Omental fat pad (tissue), 4 donors: ENCODE measurements around the gene CLIC2. TPM values are rescaled to one million over a fixed set of nuclear protein-coding genes. Genes with fewer than 3 reads are reported as not detected.
"Not testable (repeated sequence)": the region's sequence is repeated elsewhere in the genome, so short reads cannot be mapped to it uniquely, and the experiment has no call there.

Experiments
- ATAC-seq: fragments of 150-250 bp; one replicate; pipeline ENCODE4 v1.9.1; 2016; ENCODE audit warnings: mild to moderate bottlenecking, moderate library complexity; ENCODE audit not compliant: low FRiP score
- DNase-seq: peaks from one replicate; pipeline ENCODE4 v3.0.0-alpha.2; 2019; ENCODE audit warnings: low spot score
- total RNA-seq, 4 donors: library from RNA; depleted of rRNA; stranded (reverse); fragments of >200 nt; gene quantifications; one replicate each; pipeline ENCODE4 v1.1.0, GENCODE V29; 2016
- TF ChIP-seq, protein P1 (sequence below), 3 donors: fragments of 450-650 bp; IDR thresholded peaks; one replicate each; pipeline ENCODE4 v1.5.1; 2016 to 2017; ENCODE audit warnings: antibody characterized with exemption in 3 of 3, mild to moderate bottlenecking in 3 of 3, moderate library complexity in 2 of 3

CLIC2 gene
- total RNA-seq, 4 donors from 2014 or later = 17.2 to 61.8 (median 17.4) TPM

DNA sequence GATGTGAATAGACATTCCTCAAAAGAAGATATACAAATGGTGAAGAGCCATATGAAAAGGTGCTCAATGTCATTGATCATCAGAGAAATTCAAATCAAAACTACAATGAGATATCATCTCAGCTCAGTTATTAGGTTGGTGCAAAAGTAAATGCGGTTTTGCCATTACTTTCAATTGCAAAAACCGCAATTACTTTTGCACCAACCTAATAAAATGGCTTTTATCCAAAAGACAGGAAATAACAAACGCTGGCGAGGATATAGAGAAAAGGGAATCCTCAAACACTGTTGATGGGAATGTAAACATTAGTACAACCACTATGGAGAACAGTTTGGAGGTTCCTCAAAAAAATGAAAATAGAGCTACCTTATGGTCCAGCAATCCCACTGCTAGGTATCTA is 5.1 kb downstream of the CLIC2 start:
- no peak for ATAC-seq
- TF ChIP-seq, protein P1, sequence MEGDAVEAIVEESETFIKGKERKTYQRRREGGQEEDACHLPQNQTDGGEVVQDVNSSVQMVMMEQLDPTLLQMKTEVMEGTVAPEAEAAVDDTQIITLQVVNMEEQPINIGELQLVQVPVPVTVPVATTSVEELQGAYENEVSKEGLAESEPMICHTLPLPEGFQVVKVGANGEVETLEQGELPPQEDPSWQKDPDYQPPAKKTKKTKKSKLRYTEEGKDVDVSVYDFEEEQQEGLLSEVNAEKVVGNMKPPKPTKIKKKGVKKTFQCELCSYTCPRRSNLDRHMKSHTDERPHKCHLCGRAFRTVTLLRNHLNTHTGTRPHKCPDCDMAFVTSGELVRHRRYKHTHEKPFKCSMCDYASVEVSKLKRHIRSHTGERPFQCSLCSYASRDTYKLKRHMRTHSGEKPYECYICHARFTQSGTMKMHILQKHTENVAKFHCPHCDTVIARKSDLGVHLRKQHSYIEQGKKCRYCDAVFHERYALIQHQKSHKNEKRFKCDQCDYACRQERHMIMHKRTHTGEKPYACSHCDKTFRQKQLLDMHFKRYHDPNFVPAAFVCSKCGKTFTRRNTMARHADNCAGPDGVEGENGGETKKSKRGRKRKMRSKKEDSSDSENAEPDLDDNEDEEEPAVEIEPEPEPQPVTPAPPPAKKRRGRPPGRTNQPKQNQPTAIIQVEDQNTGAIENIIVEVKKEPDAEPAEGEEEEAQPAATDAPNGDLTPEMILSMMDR (IDR thresholded peaks at IDR 0.05) = no peak
- no peak for DNase-seq

DNA sequence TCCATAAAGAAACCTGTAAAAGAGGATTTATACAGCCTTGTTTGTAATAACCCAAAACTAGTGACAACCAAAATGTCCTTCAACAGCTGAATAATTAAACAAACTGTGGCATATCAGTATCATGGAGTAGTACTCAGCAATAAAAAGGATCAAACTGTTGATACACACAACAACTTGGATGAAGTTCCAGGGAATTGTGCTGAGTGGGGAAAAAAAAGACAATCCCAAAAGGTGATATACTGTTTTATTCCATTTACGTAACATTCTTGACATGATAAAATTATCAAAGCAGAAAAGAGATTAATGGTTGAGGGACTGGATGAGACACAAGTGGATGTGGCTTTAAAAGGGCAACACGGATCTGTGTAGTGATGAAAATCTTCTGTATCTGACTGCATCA is 7.8 kb downstream of the CLIC2 start:
- ATAC-seq (no peak), DNase-seq (no peak)
- TF ChIP-seq, protein P1 (IDR thresholded peaks at IDR 0.05) = no peak

DNA sequence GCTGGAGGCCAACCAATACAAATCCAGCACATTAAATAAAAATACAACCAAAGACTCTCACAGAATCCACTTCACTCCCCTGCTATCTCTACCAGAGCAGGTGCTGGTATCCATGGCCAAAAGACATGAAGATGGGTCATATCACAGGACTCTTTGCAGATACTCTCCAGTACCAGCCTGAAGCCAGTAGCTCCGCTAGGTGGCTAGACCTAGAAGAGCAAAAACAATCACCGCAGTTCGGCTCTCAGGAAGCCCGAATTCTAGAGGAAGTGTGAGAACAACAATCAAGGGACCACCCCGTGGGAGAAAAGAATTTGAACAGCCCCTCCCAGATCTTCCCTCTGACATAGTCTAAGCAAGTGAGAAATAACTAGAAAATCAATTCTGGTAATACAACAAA is 20.2 kb downstream of the CLIC2 start:
- no peak for ATAC-seq
- DNase-seq = no peak
- TF ChIP-seq, protein P1 (IDR thresholded peaks at IDR 0.05) = no peak

DNA sequence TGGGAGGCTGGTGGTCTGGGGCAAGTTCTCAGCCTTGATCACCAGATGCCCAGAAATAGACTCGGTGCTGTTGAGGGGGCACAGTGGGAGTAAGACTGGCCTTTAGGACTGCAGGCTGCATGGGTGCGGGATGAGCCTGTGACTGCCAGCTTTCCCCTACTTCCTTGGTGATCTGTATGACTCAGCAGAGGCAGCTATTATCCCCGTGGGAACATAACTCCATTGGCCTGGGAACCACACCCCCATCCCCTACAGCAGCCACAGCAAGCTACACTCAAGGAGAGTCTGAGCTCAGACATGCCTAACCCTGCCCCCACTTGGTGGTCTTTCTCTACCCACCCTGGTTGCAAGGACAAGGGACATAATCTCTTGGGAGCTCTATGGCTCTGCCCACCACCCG is 20.6 kb downstream of the CLIC2 start:
- no peak for DNase-seq
- TF ChIP-seq, protein P1 (IDR thresholded peaks at IDR 0.05) = no peak
- ATAC-seq = no peak

DNA sequence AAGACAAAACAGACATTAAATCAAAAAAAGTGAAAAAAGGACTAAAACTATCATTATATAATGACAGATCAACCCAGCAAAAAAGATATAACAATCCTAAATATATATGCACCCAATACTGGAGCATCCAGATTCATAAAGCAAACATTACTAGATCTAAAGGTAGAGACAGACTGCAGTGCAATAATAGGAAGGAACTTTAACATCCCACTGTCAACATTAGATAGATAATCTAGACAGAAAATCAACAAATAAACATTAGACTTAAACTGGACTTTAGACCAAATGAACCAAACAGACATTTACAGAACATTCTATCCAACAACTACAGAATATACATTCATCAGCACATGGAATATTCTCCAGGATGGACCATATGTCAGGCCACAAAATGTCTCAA is 40.6 kb downstream of the CLIC2 start:
- DNase-seq (no peak), ATAC-seq (no peak)
- TF ChIP-seq, protein P1 (IDR thresholded peaks at IDR 0.05) = no peak

DNA sequence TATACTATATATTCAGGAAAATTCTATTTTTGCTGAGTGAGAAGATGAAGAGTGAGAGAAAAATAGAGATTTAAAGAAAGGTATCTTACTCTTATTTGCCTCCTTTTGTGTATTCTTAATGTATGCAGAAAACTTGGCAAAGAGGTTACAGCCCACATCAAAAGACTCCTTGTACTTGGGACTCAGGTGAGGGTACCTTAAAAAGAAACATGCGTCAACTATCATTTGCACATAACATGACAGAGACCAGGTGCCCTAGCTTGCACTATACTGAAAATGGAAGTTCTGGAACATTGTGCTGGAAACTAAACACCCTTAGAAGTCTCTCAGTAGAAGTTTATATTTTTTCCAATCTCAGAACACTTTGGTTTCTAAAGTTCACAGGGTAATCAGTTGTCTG is 54.5 kb downstream of the CLIC2 start:
- no peak for DNase-seq
- TF ChIP-seq, protein P1 (IDR thresholded peaks at IDR 0.05) = no peak
- no peak for ATAC-seq

DNA sequence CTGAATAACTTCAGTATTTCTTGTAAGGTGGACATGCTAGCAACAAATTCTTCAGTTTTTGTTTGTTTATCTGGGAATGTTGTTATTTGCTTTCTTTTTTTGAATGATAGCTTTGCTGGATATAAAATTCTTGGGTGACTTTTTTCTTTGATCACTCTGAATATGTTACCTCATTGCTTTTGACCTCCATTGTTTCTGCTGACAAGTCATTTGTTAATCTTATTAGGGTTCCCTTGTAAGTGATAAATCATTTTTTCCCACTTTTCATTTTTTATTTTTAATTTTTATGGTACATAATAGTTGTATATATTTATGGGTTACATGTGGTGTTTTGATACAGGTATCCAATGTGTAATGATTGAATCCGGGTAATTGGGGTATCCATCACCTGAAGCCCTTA is 63.4 kb downstream of the CLIC2 start:
- TF ChIP-seq, protein P1 (IDR thresholded peaks at IDR 0.05) = no peak
- DNase-seq (no peak), ATAC-seq (no peak)

DNA sequence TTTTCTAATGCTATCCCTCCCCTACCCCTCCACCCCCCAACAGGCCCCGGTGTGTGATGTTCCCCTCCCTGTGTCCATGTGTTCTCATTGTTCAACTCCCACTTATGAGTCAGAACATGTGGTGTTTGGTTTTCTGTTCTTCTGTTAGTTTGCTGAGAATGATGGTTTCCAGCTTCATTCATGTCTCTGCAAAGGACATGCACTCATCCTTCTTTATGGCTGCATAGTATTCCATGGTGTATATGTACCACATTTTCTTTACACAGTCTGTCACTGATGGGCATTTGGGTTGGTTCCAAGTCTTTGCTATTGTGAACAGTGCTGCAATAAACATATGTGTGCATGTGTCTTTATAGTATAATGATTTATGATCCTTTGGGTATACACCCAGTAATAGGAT is 66.4 kb downstream of the CLIC2 start:
- not testable (repeated sequence) for DNase-seq, ATAC-seq
